Breast epithelium (tissue), 3 donors: ENCODE measurements around the gene OGG1.

Source experiments
- POLR2A ChIP-seq: fragments of 450-650 bp; IDR thresholded peaks from one replicate; pipeline ENCODE4 v1.6.1; 2016; ENCODE audit warnings: antibody characterized with exemption, mild to moderate bottlenecking, moderate library complexity
- TF ChIP-seq, protein P1 (sequence below), 3 donors: fragments of 450-650 bp; IDR thresholded peaks; one replicate each; pipeline ENCODE4 v1.5.1; 2016 to 2017; ENCODE audit warnings: antibody characterized with exemption in 3 of 3, mild to moderate bottlenecking in 3 of 3, moderate library complexity in 3 of 3

DNA sequence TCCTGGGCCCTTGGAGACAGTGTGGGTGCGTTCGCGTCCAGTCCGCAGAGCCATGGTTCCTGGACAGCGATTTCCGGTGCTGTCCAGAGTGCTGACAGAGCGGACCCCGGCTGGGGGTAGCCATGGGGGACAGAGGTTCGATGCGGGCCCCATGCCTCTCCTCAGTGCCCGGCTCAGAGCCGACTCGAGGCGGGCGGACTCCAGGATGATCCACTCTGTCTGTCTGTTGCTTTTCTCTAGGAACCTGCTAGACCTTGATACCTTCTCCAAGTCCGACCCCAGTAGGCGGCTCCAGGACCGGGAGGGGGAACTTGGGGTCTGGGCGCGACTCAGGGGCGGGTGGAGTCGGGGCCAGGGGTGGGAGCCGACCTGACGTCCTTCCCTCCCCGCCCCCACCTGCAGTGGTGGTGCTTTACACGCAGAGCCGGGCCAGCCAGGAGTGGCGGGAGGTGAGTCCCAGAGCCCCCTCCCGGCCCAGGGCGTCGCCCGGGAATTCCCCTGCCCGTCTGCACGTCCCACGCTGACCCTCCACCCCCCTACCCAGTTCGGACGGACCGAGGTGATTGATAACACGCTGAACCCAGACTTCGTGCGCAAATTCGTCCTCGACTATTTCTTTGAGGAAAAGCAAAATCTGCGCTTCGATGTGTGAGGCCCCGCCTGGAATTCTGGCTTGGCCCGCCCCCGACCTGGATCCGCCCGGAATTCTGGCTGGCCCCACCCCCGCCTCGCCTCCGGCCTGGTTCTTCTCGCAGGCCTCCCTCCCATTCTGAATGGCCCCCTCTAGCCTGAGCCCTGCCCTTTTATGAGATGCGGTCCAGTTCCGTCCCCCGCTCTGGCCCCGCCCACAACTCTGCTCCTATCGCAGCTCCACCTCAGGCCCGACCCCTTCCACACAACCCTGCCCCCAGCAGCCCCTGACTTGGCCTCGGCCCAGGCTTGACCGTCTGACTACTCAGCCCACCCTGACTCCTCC lies 45.1 kb upstream of the OGG1 start:
- TF ChIP-seq, protein P1, sequence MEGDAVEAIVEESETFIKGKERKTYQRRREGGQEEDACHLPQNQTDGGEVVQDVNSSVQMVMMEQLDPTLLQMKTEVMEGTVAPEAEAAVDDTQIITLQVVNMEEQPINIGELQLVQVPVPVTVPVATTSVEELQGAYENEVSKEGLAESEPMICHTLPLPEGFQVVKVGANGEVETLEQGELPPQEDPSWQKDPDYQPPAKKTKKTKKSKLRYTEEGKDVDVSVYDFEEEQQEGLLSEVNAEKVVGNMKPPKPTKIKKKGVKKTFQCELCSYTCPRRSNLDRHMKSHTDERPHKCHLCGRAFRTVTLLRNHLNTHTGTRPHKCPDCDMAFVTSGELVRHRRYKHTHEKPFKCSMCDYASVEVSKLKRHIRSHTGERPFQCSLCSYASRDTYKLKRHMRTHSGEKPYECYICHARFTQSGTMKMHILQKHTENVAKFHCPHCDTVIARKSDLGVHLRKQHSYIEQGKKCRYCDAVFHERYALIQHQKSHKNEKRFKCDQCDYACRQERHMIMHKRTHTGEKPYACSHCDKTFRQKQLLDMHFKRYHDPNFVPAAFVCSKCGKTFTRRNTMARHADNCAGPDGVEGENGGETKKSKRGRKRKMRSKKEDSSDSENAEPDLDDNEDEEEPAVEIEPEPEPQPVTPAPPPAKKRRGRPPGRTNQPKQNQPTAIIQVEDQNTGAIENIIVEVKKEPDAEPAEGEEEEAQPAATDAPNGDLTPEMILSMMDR (IDR thresholded peaks at IDR 0.05): no peak
- TF ChIP-seq POLR2A: no peak
